GM10248 (cell line): ENCODE data around the gene GPR151.

Experiments used
- CTCF ChIA-PET: fragments of 300-600 bp; sonication (Branson Sonifier 250); formaldehyde crosslinking; extraction: SDS; loops from one replicate; lab custom pipeline; 2021; ENCODE audit warnings: antibody characterized with exemption; lab: Yijun Ruan, JAX
- POLR2A ChIA-PET: fragments of 350-650 bp; sonication (Branson Sonifier 250); formaldehyde crosslinking; extraction: SDS; loops from one replicate; lab custom pipeline; 2020; ENCODE audit warnings: antibody characterized with exemption; lab: Yijun Ruan, JAX
- DNase-seq: peaks from one replicate; pipeline ENCODE4 v3.0.0; 2012; ENCODE audit errors: extremely low spot score
- CTCF ChIP-seq: IDR thresholded peaks from 2 replicates; pipeline ENCODE4 v1.5.1; 2012; ENCODE audit warnings: mild to moderate bottlenecking, low read depth; ENCODE audit errors: extremely low read depth, missing control alignments, control extremely low read depth

Gene GPR151

DNA sequence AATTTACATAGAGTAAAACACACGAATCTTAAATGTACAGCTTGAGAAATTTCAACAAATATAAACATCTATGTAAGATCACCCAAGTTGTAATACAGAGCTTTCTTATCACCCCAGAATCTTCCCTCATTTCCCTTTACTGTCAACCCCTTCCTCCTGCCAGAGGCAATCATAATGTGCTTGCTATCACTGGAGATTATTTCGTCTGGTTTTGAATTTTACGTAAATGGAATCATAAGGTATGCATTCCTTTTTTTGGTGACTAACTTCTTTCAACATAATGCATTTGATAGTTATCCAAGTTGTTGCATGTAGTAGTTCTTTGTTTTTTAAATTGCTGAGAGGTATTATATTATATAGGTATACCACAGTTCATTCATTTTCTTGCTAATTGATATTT is 37.5 kb upstream of the GPR151 start:
- CTCF ChIA-PET = interaction anchor here (0.7 to 4.4 kb wide), 2 partner anchors 11 to 12 kb away, joined by 3 to 16 read pairs; no protein-coding TSS in a partner anchor

GRCh38 chr5:146549615-146550014 is 33.6 kb upstream of the GPR151 start:
- TF ChIP-seq CTCF = no peak
- POLR2A ChIA-PET = no interaction called here
- CTCF ChIA-PET = interaction anchor here (0.7 to 3.2 kb wide), 7 partner anchors 11 to 639 kb away, joined by 3 to 15 read pairs (median 3); no protein-coding TSS in a partner anchor
- no peak for DNase-seq

More for the DNA sequence above, 37.5 kb upstream of the GPR151 start:
- POLR2A ChIA-PET = no interaction called here
- no peak for DNase-seq
- no peak for TF ChIP-seq CTCF

- CTCF ChIA-PET = interaction anchor here (0.7 to 3.2 kb wide), 8 partner anchors 10 to 640 kb away, joined by 3 to 15 read pairs (median 4); no protein-coding TSS in a partner anchor
- DNase-seq = no peak
- TF ChIP-seq CTCF = no peak
- POLR2A ChIA-PET = no interaction called here
These were observed 32.9 kb upstream of the GPR151 start for GRCh38 chr5:146548781-146549449.

- ChIA-PET POLR2A (no interaction called here), CTCF (interaction anchor here (5.3 to 6.6 kb wide), 2 partner anchors 12 to 421 kb away, joined by 75 to 88 read pairs; no protein-coding TSS in a partner anchor)
- DNase-seq = no peak
- no peak for TF ChIP-seq CTCF
These were observed 28.2 kb upstream of the GPR151 start for GRCh38 chr5:146544232-146544631.

- ChIA-PET POLR2A (no interaction called here), CTCF (interaction anchor here (0.7 to 6.6 kb wide), 29 partner anchors 9 to 941 kb away, joined by 3 to 88 read pairs (median 4); partner anchors contain the start of gene GPR151)
- peak; percentile 95 for TF ChIP-seq CTCF
- peak; percentile 69 for DNase-seq
These were observed 26.2 kb upstream of the GPR151 start for GRCh38 chr5:146541958-146542849.

DNA sequence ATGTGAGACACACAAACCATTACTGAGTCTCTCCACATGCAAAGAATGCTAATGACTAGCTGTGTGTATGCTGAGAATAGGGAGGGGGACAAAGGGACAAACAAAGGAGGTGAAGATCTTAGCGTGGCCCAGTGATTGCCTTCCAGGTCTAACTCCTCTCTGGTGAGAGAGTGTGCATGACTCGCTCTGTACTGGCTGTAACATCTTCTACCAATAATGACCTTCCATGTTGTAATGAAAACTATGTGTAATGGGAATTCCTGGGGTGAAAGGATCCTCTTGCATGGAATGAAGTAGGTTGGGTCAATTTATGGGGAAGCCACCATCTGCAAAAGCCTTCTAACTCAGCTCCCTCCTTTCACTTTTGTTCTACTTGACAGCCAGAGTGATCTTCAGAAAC is 24.4 kb upstream of the GPR151 start:
- POLR2A ChIA-PET = no interaction called here
- CTCF ChIA-PET = interaction anchor here (1.9 to 6.6 kb wide), 4 partner anchors 8 to 648 kb away, joined by 9 to 88 read pairs (median 68); no protein-coding TSS in a partner anchor
- DNase-seq = no peak
- no peak for TF ChIP-seq CTCF
